Measurements from ENCODE around the gene DEDD. TPM values are rescaled to one million over a fixed set of nuclear protein-coding genes. Genes with fewer than 3 reads are reported as not detected.
A peak's percentile ranks its signal among the peaks of the same experiment; 100 is the strongest.

Gene DEDD
- total RNA-seq, 1 experiment from 2014 or later, result 44.7 TPM

DNA sequence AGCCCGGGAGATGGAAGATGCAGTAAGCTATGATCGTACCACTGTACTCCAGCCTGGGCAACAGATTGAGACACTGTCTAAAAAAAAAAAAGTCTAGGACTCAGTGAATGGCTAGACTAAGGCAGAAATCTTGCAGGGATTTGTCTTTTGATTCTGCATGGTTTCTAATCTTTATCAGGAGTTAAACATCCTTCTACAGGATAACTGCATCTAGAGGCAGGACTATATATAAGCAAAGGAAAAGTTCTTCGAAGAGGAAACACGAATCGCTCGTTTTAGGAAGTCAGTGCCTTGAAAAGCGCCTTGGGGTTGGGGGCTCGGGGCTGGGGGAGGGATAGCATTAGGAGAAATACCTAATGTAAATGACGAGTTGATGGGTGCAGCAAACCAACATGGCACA is 20.7 kb upstream of the DEDD start:
- Histone ChIP-seq H3K18ac (ENCODE audit: insufficient read length, low read depth, low read length) (no peak overlapping the region), H2AK5ac (ENCODE audit: insufficient read length, low read length) (no peak overlapping the region), H3K14ac (ENCODE audit: insufficient read depth, low read length) (no peak overlapping the region), H4K20me1 (ENCODE audit: control insufficient read depth, insufficient read depth, insufficient read length) (no peaks in the 10 kb centered on the region), H2BK20ac (ENCODE audit: low read depth, low read length, poor library complexity, severe bottlenecking) (peak overlapping the region; percentile 78), H3K27ac (ENCODE audit: insufficient read length, low read depth, low read length) (no peak overlapping the region), H3K79me1 (ENCODE audit: insufficient read depth, low read depth, low read length, poor library complexity, severe bottlenecking) (no peaks in the 10 kb centered on the region), H3K27me3 (ENCODE audit: insufficient read depth, low read length) (no peaks in the 10 kb centered on the region), H2AFZ (ENCODE audit: low read length) (no peak overlapping the region), H2BK15ac (ENCODE audit: low read depth, low read length) (no peak overlapping the region), H2BK12ac (ENCODE audit: insufficient read length, low read depth, low read length) (no peak overlapping the region), H4K5ac (ENCODE audit: insufficient read length, low read depth, low read length) (no peak overlapping the region), H3K4me2 (ENCODE audit: insufficient read depth, insufficient read length, low read length) (peak overlapping the region; percentile 69), H3K23me2 (ENCODE audit: insufficient read length, low read depth, low read length, poor library complexity, severe bottlenecking) (no peaks in the 10 kb centered on the region), H3K79me2 (ENCODE audit: insufficient read depth, low read length) (no peaks in the 10 kb centered on the region), H2BK120ac (ENCODE audit: low read depth, low read length, poor library complexity, severe bottlenecking) (no peak overlapping the region), H4K8ac (replicated peaks; ENCODE audit: insufficient read length, low read depth, low read length) (no peak overlapping the region), H3K9me3 (ENCODE audit: control insufficient read depth, low read depth, low read length) (no peaks in the 10 kb centered on the region), H4K91ac (ENCODE audit: insufficient read length, low read depth, low read length) (no peak overlapping the region), H3T11ph (ENCODE audit: low read length) (no peak overlapping the region), H3K4ac (ENCODE audit: low read depth, low read length) (no peak overlapping the region), H3K4me1 (ENCODE audit: insufficient read depth, low read length) (no peaks in the 10 kb centered on the region), H3K9ac (ENCODE audit: extremely low read depth, insufficient read length, low read length) (no peak overlapping the region), H3K56ac (ENCODE audit: insufficient read length, low read depth, low read length) (no peak overlapping the region), H2BK5ac (ENCODE audit: insufficient read length, low read length) (no peak overlapping the region), H3K23ac (ENCODE audit: insufficient read length, low read depth, low read length) (no peak overlapping the region)
- Mint-ChIP-seq H3K27ac (peak overlapping the region; percentile 44 to 92 (median 70); a peak in 3 of 7 replicates), H3K36me3 (ENCODE audit: insufficient read depth in 1 of 3, low read depth in 3 of 3) (peaks cover 9 to 15% (median 14%) of the 10 kb centered on the region in 3 experiments; a peak in 6 of 7 replicates), H3K9me3 (no peaks in the 10 kb centered on the region), H3K4me3 (peak overlapping the region; percentile 99 to 100), H3K4me1 (peaks cover 8 to 10% of the 10 kb centered on the region in 2 experiments), H3K27me3 (ENCODE audit: low read depth) (no peaks in the 10 kb centered on the region)
- DNase-seq, result no peak
- WGBS (ENCODE audit: extremely low coverage, insufficient read length, low lambda C conversion rate), result no CpG with 5 or more reads among the region's 9 CpGs
- TF ChIP-seq, protein P1, sequence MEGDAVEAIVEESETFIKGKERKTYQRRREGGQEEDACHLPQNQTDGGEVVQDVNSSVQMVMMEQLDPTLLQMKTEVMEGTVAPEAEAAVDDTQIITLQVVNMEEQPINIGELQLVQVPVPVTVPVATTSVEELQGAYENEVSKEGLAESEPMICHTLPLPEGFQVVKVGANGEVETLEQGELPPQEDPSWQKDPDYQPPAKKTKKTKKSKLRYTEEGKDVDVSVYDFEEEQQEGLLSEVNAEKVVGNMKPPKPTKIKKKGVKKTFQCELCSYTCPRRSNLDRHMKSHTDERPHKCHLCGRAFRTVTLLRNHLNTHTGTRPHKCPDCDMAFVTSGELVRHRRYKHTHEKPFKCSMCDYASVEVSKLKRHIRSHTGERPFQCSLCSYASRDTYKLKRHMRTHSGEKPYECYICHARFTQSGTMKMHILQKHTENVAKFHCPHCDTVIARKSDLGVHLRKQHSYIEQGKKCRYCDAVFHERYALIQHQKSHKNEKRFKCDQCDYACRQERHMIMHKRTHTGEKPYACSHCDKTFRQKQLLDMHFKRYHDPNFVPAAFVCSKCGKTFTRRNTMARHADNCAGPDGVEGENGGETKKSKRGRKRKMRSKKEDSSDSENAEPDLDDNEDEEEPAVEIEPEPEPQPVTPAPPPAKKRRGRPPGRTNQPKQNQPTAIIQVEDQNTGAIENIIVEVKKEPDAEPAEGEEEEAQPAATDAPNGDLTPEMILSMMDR (conservative IDR thresholded peaks at IDR 0.05), result no peak
